Pancreas (tissue), 10 donors: ENCODE results near the gene PIGS. TPM values are rescaled to one million over a fixed set of nuclear protein-coding genes. Genes with fewer than 3 reads are reported as not detected.
"Not testable (repeated sequence)": the region's sequence is repeated elsewhere in the genome, so short reads cannot be mapped to it uniquely, and the experiment has no call there.

ENCODE experiments used
- ATAC-seq, 4 donors: fragments of 200-7000 bp; cut with Tn5 transposase; one replicate each; pipeline versions ENCODE4 v1.8.0 to v1.9.1; 2020; ENCODE audit warnings: mild to moderate bottlenecking in 4 of 4, moderate library complexity in 4 of 4
- DNase-seq, 6 donors: peaks; one replicate each; pipeline ENCODE4 v3.0.0-alpha.2; 2020
- FAIRE-seq: peaks from 2 replicates; lab custom pipeline; 2012; peaks lifted over from hg19 to GRCh38; lab: Jason Lieb, UNC
- H3K27ac ChIP-seq, 4 donors: fragments of 200-600 bp; sonication (generic); 1 replicate in 3 of 4; 2 replicates in 1 of 4; pipeline versions ENCODE4 v1.5.0 to v1.8.0; 2020
- H3K27me3 ChIP-seq, 4 donors: fragments of 200-600 bp; one replicate each; pipeline ENCODE4 v1.8.0; 2021
- H3K36me3 ChIP-seq, 3 donors: fragments of 200-600 bp; sonication (generic) in 1 of 3; one replicate each; pipeline versions ENCODE4 v1.5.0 to v1.8.0; 2020 to 2021
- H3K4me1 ChIP-seq, 3 donors: fragments of 200-600 bp; one replicate each; pipeline ENCODE4 v1.8.0; 2021
- H3K4me3 ChIP-seq, 4 donors: fragments of 200-600 bp; sonication (generic) in 2 of 4; one replicate each; pipeline versions ENCODE4 v1.5.0 to v1.8.0; 2020 to 2021
- H3K9me3 ChIP-seq, 4 donors: fragments of 200-600 bp; one replicate each; pipeline ENCODE4 v1.8.0; 2021
- CTCF ChIP-seq, 4 donors: fragments of 200-600 bp; sonication (generic) in 3 of 4; IDR thresholded peaks; one replicate each; pipeline versions ENCODE4 v1.5.0 to v1.8.0; 2021; ENCODE audit warnings: antibody characterized with exemption in 4 of 4
- WGBS, 2 donors: extraction: QIAGEN DNeasy Blood & Tissue Kit; methylation state at CpG; one replicate each; pipeline ENCODE4 v1.1.7; 2013; 5-methylcytosine and 5-hydroxymethylcytosine counted together
- intact Hi-C, 3 donors: fragments of 100-400 bp; cut with DNase I; formaldehyde crosslinking; loops; one replicate each; pipeline versions ENCODE4 v1.11.1 to v1.14.2; 2022
- polyA plus RNA-seq, 2 donors: library from polyadenylated mRNA; stranded (reverse); fragments of 200-250 nt; gene quantifications; one replicate each; pipeline ENCODE4 v1.2.3, GENCODE V29; 2013
- total RNA-seq, 6 donors: library from RNA; stranded (reverse); fragmentation: NEBNext Ultra II Directional in 4 of 6; extraction: Animal tissue kit (Norgen Biotek cat#: 25700) in 4 of 6; gene quantifications; one replicate each; pipeline versions ENCODE4 v1.2.1 to v1.2.4, GENCODE V29; 2021 to 2023
- donor health status: healthy with polysubstance abuse.
- donor health status: DM: no; HTN: no; CAD: no; lungs with moderate emphysema.
- donor health status: DM: no; HTN: no; CAD: no.
- donor health status: control.
- donor health status: control.
- donor health status: Bipolar disorder and iron deficiency.
- donor health status: DM: yes; HTN: yes; CAD: no.
- donor health status: DM: no; HTN: no; CAD: no.
- donor health status: DM: no; HTN: no; CAD: no.
- donor health status: DM: yes; HTN: yes; CAD: no.

PIGS gene
- total and polyA plus RNA-seq, 8 donors: 9.2 to 26.5 (median 15.9) TPM

GRCh38 chr17:28576758-28577465 is 5.6 kb upstream of the PIGS start, which contains the start of gene ALDOC:
Gene ALDOC (minus strand): TSS chr17:28576895. CDS start chr17:28575532, 1,363 bp downstream.
- no peaks in the 10 kb centered on the region for H3K27me3 ChIP-seq
- peak within 1 kb of the TSS in 1 of 4 donors; percentile 25 for H3K4me3 ChIP-seq
- H3K36me3 ChIP-seq: no peaks in the 10 kb centered on the region
- WGBS, 2 donors: 6% methylated on average over 24 to 26 of the region's 26 CpGs
- H3K9me3 ChIP-seq: no peaks in the 10 kb centered on the region
- no peak for TF ChIP-seq CTCF (IDR thresholded peaks at IDR 0.05)
- peaks cover 0 to 8% (median 0%) of the 10 kb centered on the region in 3 donors for H3K4me1 ChIP-seq
- no peak within 1 kb of the TSS for H3K27ac ChIP-seq
- FAIRE-seq (no peak), ATAC-seq (peak; percentile 97 to 99 (median 98)), DNase-seq (peak; percentile 94 to 99 (median 97))
- intact Hi-C loops: no loop called here

- H3K27me3 ChIP-seq, H3K27ac ChIP-seq, DNase-seq, H3K4me3 ChIP-seq, H3K36me3 ChIP-seq, intact Hi-C loops, ATAC-seq, FAIRE-seq, H3K9me3 ChIP-seq, H3K4me1 ChIP-seq: not testable (repeated sequence)
- 71 to 79% methylated on average over 3 of the region's 3 CpGs for WGBS, 2 donors
These were observed 4.7 kb upstream of the PIGS start for GRCh38 chr17:28576016-28576415.

GRCh38 chr17:28575126-28575795 is 3.9 kb upstream of the PIGS start:
- no peaks in the 10 kb centered on the region for H3K36me3 ChIP-seq
- H3K4me1 ChIP-seq: peaks cover 3 to 12% (median 4%) of the 10 kb centered on the region in 3 donors
- DNase-seq: no peak
- H3K27ac ChIP-seq: no peak overlapping the region
- no peak for FAIRE-seq
- intact Hi-C loops: no loop called here
- 88 to 92% methylated on average over 14 of the region's 14 CpGs for WGBS, 2 donors
- no peak overlapping the region for H3K4me3 ChIP-seq
- H3K27me3 ChIP-seq: no peaks in the 10 kb centered on the region
- ATAC-seq: no peak
- no peak for TF ChIP-seq CTCF (IDR thresholded peaks at IDR 0.05)
- no peaks in the 10 kb centered on the region for H3K9me3 ChIP-seq

- WGBS, 2 donors: 63 to 79% methylated on average over 7 of the region's 7 CpGs
- no peak for FAIRE-seq
- Histone ChIP-seq H3K36me3 (no peaks in the 10 kb centered on the region), H3K4me1 (peaks cover 6 to 19% (median 9%) of the 10 kb centered on the region in 3 donors), H3K9me3 (no peaks in the 10 kb centered on the region), H3K4me3 (no peak overlapping the region), H3K27me3 (no peaks in the 10 kb centered on the region), H3K27ac (no peak overlapping the region)
- TF ChIP-seq CTCF (IDR thresholded peaks at IDR 0.05): no peak
- intact Hi-C loops: no loop called here
- ATAC-seq: no peak
- DNase-seq: no peak
These were observed 3.2 kb upstream of the PIGS start for GRCh38 chr17:28574526-28574925.

GRCh38 chr17:28573966-28574480 is 2.7 kb upstream of the PIGS start:
- H3K36me3 ChIP-seq: no peaks in the 10 kb centered on the region
- DNase-seq (peak in 1 of 6 donors; percentile 46), ATAC-seq (no peak), FAIRE-seq (no peak)
- intact Hi-C loops: no loop called here
- no peaks in the 10 kb centered on the region for H3K9me3 ChIP-seq
- 86 to 95% methylated on average over 6 of the region's 6 CpGs for WGBS, 2 donors
- peaks cover 6 to 19% (median 9%) of the 10 kb centered on the region in 3 donors for H3K4me1 ChIP-seq
- TF ChIP-seq CTCF (IDR thresholded peaks at IDR 0.05): no peak
- no peaks in the 10 kb centered on the region for H3K27me3 ChIP-seq
- H3K4me3 ChIP-seq: no peak overlapping the region
- no peak overlapping the region for H3K27ac ChIP-seq
